ENCODE results near the gene REM1. TPM values are rescaled to one million over a fixed set of nuclear protein-coding genes. Genes with fewer than 3 reads are reported as not detected.

Gene REM1
- polyA plus RNA-seq, 3 donors, result 0.34 to 0.49 (median 0.44) TPM

- no peak for DNase-seq
Observed at GRCh38 chr20:31476643-31477215, 1.6 kb downstream of the REM1 start.

- DNase-seq, result no peak
Observed at GRCh38 chr20:31484001-31484400, 8.9 kb downstream of the REM1 start.

- peak; percentile 59 for DNase-seq
Observed at GRCh38 chr20:31485450-31486339, 10.6 kb downstream of the REM1 start.

- no peak for DNase-seq
Observed at GRCh38 chr20:31488115-31488514, 13.0 kb downstream of the REM1 start.

- no peak for DNase-seq
Observed at GRCh38 chr20:31489152-31489551, 14.1 kb downstream of the REM1 start.

GRCh38 chr20:31490752-31491151 lies 15.7 kb downstream of the REM1 start:
- DNase-seq, result no peak

- DNase-seq, result no peak
Observed at GRCh38 chr20:31494131-31494530, 19.0 kb downstream of the REM1 start.

GRCh38 chr20:31496761-31497295 lies 21.7 kb downstream of the REM1 start:
- DNase-seq, result no peak

GRCh38 chr20:31497838-31498540 lies 22.9 kb downstream of the REM1 start:
- no peak for DNase-seq

GRCh38 chr20:31500527-31500926 lies 25.4 kb downstream of the REM1 start:
- no peak for DNase-seq

- peak; percentile 72 for DNase-seq
Observed at GRCh38 chr20:31502884-31503673, 28.0 kb downstream of the REM1 start.

GRCh38 chr20:31505903-31506302 lies 30.8 kb downstream of the REM1 start:
- no peak for DNase-seq

- DNase-seq, result no peak
Observed at GRCh38 chr20:31508517-31509244, 33.6 kb downstream of the REM1 start.

- peak; percentile 90 for DNase-seq
Observed at GRCh38 chr20:31514154-31515071, 39.3 kb downstream of the REM1 start, which contains the start of gene HM13. TSS of gene HM13 (plus strand) at chr20:31514442. CDS start at chr20:31514552, 110 bp downstream.

- no peak for DNase-seq
Observed at GRCh38 chr20:31515072-31515774, 40.1 kb downstream of the REM1 start.

GRCh38 chr20:31515775-31516107 lies 40.7 kb downstream of the REM1 start:
- no peak for DNase-seq

GRCh38 chr20:31516166-31516565 lies 41.1 kb downstream of the REM1 start:
- no peak for DNase-seq

GRCh38 chr20:31516651-31517050 lies 41.6 kb downstream of the REM1 start:
- no peak for DNase-seq

- no peak for DNase-seq
Observed at GRCh38 chr20:31517373-31517772, 42.3 kb downstream of the REM1 start.

All from renal pelvis (tissue), 4 donors.